GM12874 (cell line): ENCODE measurements around the gene SHISA9.

Source experiments
- CTCF ChIP-seq: IDR thresholded peaks from 2 replicates; pipeline ENCODE4 v1.5.1; 2011; ENCODE audit warnings: low read depth, mild to moderate bottlenecking, control low read depth, low read length, moderate library complexity; ENCODE audit not compliant: insufficient read depth

SHISA9 gene

GRCh38 chr16:13093661-13094060, 192.3 kb downstream of the SHISA9 start:
- TF ChIP-seq CTCF, result no peak

GRCh38 chr16:13095061-13095460, 193.7 kb downstream of the SHISA9 start:
- no peak for TF ChIP-seq CTCF

- no peak for TF ChIP-seq CTCF
Measured at GRCh38 chr16:13098536-13098935, 197.1 kb downstream of the SHISA9 start.

GRCh38 chr16:13099822-13100221, 198.4 kb downstream of the SHISA9 start:
- TF ChIP-seq CTCF, result no peak

- no peak for TF ChIP-seq CTCF
Measured at GRCh38 chr16:13100970-13101369, 199.6 kb downstream of the SHISA9 start.

GRCh38 chr16:13101828-13102227, 200.4 kb downstream of the SHISA9 start:
- TF ChIP-seq CTCF, result no peak

GRCh38 chr16:13102401-13102800, 201.0 kb downstream of the SHISA9 start:
- no peak for TF ChIP-seq CTCF

- TF ChIP-seq CTCF, result no peak
Measured at GRCh38 chr16:13103831-13104530, 202.6 kb downstream of the SHISA9 start.
